Activated T-cell treated with anti-CD3 and anti-CD28 coated beads for 1 hour (primary cell): Measurements from ENCODE around the gene RIN3.

Source experiments
- DNase-seq: peaks from one replicate; pipeline ENCODE4 v3.0.0-alpha.2; 2020; ENCODE audit warnings: low read depth

The RIN3 gene

DNA sequence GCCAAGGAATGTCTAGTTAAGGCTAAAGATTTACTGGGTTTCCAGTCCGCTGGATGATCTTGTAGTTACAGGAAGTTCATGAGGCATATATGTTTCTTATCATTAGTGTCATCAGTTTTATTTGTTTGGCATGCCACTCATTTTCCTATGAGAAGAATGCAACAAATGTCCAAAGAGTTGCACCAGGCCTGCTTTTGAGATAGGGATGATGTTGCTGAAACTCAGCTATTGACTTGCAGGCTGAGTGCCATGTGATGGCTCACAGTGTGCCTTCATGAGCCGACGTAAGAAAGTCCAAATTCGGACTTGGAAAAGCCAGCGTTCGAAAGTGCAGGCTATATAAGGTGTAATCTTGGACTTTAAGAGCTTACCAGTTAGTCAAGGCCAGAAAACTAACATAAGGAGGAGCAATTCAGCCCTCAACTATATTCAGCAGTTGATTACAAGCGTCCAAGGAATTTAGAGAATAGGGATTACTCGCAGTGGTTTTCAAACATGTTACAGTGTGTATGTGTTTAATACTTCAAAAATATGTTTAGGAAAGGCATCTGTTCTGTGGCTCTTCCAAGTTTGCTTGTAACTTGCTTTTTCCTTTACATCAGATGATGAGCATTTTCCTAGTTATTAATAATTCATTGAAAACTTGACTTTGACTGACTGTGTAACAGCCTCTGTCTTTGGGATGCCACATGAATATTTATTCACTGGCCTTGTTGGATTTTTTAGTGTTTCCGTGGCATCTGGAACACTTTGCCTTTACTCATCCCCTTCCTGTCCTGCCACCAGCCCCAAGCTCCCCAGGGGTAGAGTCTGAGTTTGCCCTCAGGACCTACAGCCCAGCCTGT, 133.6 kb downstream of the RIN3 start:
- no peak for DNase-seq

- no peak for DNase-seq
These were observed 134.3 kb downstream of the RIN3 start for GRCh38 chr14:92647797-92648279.

DNA sequence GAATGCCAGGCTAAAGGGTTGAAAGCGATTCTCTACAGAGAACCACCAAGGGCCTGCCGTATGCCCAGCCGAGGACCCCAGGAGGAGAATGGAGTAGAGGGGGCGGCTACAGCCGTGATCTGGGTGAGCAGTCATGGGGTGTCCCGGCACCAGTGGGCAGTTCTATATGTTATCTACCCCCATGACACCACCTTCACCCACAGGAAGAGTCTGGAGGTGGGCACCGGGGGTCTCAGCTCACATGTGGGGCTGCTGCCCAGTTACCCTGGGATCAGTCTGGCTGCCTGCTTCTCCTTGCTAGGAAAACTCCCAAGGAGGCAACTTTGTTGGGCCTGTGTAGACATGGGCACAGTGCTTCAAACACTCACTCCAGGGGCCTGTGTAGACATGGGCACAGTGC, 135.5 kb downstream of the RIN3 start:
- DNase-seq = no peak

- no peak for DNase-seq
These were observed 136.5 kb downstream of the RIN3 start for GRCh38 chr14:92649934-92650545.

DNA sequence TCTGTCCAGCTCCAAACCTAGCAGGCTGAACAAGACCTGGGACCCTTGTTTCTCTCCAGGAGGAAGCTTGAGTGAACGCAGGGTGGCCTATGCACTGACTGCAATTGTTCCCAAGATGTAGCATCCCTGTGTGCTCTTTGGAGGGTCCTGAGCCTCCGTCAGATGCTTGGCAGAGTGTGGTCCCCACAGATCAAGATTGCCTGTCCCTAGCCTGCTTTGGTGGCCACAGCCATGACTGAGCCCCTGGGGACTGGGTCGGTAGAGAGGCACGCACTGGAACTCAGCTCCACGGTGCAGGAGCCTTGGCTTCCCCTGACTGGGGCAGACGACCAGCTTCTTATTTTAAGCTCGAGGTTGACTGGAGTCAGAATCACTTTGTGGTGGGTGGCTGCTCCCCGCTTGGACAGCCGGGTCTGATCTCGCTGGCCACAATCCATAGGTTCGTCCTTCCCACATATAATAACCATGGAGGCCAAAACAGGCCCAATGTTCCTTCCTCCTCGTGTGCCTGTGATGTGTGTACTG, 137.1 kb downstream of the RIN3 start:
- no peak for DNase-seq

DNA sequence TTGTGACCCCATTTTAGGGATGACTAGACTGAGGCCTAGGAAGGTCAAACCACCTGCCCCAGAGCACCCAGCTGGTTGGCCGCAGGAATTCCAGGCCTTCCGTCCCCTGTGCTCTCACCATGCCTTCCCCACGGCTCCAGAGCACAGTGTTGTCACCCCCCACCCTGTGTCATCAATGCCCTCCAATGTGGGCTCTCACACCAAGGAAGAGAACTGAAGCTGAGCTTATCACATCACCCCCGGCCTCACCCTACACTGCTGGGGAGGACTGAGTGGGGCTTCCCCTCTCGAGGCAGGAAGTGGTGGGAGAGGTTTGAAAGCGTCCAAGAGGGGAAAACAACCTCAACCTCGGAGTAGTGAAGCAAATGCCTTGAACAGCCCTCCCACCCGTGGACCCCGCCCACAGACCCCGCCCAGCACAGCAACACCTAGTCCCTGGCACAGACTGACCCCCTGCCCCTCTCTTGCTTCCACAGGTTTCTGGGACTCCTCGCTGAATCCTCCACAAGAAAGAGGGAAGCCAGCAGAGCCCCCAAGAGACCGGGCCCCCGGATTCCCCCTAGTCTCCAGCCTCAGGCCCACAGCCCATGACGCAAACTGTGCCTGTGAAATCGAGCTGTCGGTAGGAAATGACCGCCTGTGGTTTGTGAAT, 137.7 kb downstream of the RIN3 start:
- DNase-seq = peak; percentile 68

DNA sequence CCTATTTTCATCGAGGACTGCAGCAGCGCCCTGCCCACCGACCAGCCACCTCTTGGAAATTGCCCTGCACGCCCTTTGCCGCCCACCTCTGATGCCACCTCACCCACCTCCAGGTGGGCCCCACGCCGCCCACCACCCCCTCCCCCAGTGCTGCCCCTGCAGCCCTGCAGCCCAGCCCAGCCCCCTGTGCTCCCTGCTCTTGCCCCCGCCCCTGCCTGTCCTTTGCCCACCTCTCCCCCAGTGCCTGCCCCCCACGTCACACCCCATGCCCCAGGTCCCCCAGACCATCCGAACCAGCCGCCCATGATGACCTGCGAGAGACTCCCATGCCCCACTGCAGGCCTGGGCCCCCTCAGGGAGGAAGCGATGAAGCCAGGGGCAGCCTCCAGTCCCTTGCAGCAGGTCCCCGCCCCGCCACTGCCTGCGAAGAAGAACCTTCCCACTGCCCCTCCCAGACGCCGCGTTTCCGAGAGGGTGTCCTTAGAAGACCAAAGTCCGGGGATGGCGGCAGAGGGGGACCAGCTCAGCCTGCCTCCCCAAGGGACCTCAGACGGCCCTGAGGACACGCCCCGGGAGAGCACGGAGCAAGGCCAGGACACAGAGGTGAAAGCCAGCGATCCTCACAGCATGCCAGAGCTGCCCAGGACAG, 138.3 kb downstream of the RIN3 start:
- DNase-seq = no peak

GRCh38 chr14:92652413-92653151, 139.0 kb downstream of the RIN3 start:
- DNase-seq = no peak

GRCh38 chr14:92653162-92653651, 139.6 kb downstream of the RIN3 start:
- no peak for DNase-seq

GRCh38 chr14:92654239-92654901, 140.8 kb downstream of the RIN3 start:
- DNase-seq = no peak

- DNase-seq = no peak
These were observed 142.0 kb downstream of the RIN3 start for GRCh38 chr14:92655419-92656201.

DNA sequence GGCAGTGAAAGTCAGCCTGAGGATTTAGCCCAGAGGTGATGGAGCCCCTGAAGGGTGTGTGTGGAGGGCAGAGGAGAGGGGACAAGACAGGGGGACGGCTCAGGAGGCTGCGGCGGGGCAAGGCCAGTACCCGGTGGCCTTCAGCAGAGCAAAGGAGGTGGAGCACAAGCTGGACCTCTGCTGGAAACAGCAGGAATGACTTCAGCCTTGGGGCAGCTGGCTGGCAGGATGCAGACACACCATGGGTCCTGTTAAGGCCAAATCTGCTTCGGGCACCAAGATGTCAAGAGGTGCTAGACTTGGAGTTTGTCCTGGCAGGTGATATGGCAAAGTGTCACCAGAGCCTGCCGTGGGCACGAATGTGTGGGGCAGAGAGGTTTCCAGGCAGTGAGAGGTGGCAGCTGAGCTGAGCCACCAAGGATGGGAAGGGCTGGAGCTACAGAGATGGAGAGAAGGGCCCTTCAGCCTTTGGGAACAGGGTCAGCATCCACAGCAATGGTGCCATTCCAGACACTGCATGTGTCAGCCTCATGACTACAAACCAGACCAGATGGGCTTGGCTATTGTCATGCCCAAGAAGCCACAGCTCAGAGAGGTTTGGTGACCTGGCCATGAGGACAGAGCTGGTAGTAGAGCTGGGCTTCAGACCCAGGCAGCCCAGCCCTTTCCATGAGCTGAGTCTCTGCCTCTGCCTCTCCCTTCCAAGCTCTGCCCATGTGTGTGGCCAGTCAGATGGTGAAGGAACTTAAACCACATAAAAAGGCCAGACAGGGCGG, 142.9 kb downstream of the RIN3 start:
- DNase-seq = no peak

GRCh38 chr14:92657457-92658142, 144.0 kb downstream of the RIN3 start:
- DNase-seq = no peak

DNA sequence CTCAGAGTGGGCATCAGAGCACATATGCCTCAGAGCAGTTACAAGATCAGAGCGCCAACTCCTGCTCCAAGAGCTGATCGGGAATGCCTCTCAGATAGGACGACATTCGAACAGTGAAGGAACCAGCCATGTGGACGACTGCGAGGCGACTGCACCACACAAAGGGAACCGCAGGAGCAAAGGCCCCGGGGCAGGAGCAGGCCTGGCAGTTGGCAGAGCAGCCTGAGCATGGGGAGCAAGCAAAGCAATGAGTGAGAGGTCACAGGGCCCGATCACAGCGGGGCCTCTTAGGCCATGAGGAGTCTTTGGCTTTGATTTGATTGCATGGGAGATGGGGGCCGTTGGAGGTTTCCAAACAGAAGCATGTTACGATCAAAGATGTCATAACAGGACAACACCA, 144.6 kb downstream of the RIN3 start:
- no peak for DNase-seq

DNA sequence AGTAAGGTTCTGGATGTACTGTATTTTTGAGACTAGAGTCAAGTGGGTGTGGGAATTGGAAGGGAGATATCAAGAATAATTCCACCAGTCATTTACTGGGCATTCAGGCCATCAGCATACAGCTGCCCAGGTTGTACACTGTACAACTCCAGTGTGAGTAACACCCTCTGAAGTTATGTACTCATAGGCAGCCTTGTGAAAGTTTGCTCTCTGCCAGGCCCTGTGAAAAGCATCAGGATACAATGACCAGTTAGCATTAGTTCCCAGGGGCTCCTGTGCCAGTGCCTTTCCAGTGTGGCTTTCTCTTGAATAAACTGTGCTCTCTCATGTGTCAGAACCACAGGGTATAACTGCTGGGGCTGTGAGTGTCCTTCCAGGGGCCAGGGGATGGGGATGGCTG, 145.1 kb downstream of the RIN3 start:
- DNase-seq = no peak

DNA sequence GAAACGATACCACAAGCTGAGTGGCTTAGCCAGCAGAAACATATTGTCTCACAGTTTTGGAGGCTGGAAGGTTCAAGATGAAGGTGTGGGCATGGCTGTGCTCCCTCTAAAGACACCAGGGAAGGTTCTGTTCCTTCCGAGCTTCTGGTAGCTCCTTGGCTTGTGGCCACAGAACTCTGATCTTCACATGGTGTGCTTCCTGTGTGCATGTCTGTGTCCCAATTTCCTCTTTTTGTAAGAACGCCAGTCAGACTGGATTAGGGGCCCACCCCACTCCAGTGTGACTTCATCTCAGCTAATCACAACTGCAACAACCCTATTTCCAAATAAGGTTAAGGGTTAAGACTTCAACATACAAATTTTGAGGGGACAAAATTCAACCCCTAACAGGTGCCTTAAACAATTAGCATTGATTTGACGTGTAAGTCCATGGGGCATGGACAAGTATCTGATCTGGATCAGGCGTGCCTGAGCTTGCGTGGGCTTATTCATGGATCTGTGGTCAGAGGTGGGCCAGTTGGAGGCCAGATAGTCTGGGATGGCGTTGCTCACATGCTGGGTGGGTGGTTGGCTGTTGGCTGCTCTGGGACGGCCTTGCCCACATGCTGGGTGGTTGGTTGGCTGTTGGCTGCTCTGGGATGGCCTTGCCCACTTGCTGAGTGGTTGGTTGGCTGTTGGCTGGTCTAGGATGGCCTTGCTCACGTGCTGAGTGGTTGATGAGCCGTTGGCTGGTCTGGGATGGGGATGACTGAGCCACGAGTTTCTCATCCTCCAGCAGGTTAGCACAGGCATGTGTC, 146.4 kb downstream of the RIN3 start:
- DNase-seq = no peak

DNA sequence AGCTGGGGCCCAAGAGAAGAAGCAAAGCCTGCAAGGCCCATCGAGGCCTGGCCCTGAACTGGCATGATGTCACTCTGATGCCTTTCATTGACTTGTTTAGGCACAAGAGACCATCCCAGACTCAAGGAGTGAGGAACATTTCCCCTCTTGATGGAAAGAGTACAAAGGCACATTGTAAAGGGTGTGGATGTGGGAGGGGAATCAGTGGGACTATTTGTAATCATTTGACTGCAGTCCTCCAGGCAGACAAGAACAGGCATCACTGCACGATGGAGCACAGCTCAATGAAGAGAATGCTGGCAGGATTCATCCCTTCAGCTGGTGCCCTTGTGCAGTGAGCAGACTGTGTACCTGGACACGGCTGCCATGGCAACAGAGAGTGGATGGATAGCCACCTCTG, 147.0 kb downstream of the RIN3 start:
- DNase-seq = no peak

GRCh38 chr14:92663049-92663448, 149.5 kb downstream of the RIN3 start:
- DNase-seq = no peak
